HG02938 (cell line): ENCODE results near the gene COL5A1.

Source experiments
- ATAC-seq: cut with Tn5 transposase; IDR thresholded peaks from one replicate; pipeline ENCODE4 v1.9.1; 2021; ENCODE audit warnings: mild to moderate bottlenecking, moderate library complexity; ENCODE audit not compliant: unreplicated experiment

COL5A1 gene

DNA sequence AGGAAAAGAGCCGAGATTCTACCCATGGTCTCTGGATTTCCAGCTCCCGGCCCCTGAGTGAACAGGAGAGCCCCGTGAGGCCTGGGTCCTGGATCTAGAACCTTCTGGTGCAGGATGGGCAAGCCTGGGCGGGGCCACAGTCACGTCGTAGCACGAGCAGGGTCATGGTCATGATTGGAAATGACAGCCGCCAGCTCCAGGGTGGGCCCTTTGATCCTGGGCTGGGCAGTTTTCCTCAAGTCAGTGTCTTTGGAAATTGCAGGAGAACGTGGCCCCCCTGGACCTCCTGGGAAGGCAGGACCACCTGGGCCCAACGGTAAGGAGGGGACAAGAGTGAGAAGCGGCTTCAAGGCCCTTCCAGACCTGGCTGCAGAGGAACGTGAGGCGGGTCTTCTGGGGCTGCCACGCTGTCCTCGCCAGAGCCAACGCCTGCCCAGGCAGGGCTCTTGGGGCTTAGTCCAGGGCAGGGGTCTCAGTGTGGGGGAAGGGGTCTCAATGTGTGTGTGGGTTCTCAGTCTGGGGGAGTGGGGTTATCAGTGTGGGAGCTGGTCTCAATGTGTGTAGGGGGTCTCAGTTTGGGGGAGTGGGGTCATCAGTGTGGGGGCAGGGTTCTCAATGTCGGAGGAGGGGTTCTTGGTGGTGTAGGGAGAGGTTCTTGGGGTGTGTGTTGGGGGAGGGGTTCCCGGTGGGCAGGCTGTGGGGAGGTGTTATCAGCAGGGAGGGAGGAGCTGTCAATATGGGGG lies 241.6 kb downstream of the COL5A1 start:
- no peak for ATAC-seq

DNA sequence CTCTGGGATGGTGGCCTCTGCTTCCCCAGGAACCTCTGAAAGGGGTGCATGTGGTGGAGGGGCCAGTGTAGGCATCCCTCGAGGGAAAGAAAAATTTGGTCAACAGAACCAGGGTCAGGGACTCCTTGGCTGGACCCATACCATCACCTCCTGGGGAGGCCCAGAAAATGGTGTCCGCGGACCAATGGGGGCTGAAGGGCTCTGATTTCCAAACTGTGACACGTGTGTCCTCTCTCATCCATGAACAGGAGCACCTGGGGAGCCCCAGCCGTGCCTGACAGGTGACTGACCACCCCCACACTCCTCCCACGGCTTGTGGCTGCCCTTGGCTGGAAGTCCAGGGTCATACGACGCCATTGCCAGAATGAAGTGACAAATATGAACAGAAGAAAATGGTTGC lies 242.9 kb downstream of the COL5A1 start:
- ATAC-seq = no peak

DNA sequence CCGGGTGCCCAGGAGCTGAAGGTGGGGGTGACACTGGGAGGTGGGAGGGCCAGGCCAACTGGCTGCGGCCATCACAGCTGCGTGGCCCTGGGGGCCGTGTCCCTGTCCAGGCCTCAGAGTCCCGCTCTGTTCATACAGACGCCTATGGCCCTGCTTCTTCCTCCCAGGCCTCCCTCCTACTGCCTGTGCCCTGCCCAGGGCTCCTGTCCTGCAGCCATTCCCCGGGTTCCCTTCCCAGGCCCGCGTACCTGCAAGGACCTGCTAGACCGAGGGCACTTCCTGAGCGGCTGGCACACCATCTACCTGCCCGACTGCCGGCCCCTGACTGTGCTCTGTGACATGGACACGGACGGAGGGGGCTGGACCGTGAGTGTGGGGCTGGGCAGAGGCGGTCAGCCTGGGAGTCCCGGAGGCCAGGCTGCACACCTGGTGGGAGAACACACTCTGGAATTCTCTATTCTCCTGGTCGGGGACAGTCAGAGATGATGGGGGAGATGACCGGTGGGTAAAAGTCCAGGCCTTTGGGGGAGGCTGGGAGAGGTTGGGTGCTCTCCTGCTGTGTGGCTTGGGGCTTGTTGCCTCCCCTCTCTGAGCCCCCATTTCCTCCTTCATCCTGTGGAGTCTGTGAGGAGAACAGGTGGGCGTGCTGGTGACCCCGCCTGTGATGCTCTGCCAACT lies 243.5 kb downstream of the COL5A1 start:
- no peak for ATAC-seq

DNA sequence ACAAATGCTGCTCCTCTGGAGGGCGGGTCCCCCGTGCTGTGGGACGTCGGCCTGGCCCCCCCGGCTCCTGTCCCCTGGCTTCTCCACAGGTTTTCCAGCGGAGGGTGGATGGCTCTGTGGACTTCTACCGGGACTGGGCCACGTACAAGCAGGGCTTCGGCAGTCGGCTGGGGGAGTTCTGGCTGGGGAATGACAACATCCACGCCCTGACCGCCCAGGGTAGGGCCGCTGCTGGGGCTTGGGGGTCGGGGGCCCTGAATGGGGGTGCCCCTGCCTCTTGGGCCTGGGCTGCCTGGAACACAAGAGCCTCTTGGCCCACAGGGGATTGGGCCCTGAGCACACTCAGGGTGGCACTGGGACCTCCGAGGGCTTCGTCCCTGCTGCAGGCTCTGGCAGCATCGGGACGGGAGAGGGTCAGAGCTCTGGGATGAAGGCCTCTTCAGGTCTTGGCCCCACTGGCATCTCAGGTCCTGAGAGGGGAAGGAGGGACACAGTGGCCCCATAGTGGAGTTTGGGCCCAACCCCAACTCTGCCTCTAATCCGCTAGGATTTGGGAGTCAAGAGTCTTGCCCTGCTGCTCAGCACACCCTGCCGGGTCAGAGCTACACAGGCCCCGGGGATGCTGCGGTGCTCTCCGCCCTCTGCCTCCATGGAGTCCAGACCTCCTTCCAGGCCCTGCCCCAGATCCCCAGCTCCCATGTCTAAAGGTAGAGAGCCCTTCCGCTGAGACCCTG lies 244.2 kb downstream of the COL5A1 start:
- no peak for ATAC-seq

DNA sequence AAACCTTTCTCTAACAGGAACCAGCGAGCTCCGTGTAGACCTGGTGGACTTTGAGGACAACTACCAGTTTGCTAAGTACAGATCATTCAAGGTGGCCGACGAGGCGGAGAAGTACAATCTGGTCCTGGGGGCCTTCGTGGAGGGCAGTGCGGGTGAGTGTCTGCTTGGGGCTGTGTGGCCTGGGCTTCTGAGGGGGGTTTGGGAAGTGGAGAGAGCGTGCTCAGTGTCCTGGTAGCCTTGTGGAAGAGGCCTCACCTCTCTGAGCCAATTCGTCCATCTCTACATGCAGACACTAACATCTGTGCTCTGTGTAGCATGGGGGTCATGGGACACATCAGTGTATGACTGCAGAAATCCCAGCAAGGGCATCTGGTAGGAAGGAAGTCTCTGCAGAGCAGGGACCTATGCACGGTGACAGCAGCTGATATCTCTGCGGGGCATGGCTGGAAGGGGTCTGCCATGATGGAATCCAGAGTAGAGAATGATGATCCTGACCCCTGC lies 244.9 kb downstream of the COL5A1 start:
- no peak for ATAC-seq

DNA sequence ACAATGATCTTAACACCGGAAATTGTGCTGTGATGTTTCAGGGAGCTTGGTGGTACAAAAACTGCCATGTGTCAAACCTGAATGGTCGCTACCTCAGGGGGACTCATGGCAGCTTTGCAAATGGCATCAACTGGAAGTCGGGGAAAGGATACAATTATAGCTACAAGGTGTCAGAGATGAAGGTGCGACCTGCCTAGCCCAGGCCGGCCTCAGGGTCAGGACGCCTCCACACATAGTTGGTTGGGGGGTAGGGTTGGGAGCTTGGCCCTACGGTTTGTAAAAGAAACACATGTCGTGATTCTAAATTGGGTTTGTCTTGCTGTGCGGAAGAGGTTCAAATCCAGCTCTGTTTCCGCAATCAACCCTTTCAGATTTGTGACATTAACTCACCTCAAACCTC lies 245.6 kb downstream of the COL5A1 start:
- ATAC-seq = no peak

DNA sequence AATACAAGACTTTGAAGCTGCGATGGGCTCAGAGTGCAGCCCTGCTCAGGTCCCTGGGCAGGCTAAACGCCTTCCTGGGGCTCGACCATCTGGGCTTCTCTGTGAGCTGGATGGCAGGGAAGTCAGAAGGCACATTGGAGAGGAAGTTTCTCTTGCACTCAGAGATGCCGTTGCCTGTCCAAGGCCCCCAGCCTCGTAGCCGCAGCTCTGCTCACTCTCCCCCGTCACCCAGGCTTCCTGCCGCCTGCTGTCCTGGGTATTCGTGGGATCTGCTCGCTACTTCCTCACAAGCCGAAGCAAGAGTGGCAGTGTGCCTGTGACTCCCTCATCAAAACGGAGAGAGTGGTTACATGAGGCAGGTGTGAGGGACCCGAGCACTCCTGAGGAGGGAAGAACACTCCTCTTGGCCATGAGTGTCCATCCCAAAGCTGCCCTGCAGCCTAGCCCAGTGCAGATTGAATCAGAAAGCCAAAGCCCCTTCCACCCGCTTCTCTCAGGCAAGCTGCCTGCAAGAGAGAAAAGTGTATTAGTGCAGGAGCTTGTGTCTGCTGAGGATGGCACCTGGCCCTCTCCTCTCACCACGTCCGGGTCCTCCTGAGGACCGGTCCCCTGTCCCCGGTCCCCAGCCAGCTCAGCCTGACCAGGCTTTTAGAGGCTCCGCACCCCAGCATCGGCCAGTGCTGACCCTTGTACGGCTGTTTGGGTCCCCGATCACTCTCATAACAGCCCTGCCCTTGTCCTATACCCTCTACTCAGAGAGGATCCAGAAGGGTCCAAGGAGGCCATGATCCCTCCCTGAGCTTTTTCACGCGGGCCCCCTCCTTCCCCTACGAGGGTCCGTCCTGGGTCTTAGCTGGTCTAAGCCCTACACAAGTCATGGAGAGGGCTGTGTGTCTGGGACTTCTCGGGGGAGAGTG lies 246.3 kb downstream of the COL5A1 start:
- ATAC-seq = no peak

DNA sequence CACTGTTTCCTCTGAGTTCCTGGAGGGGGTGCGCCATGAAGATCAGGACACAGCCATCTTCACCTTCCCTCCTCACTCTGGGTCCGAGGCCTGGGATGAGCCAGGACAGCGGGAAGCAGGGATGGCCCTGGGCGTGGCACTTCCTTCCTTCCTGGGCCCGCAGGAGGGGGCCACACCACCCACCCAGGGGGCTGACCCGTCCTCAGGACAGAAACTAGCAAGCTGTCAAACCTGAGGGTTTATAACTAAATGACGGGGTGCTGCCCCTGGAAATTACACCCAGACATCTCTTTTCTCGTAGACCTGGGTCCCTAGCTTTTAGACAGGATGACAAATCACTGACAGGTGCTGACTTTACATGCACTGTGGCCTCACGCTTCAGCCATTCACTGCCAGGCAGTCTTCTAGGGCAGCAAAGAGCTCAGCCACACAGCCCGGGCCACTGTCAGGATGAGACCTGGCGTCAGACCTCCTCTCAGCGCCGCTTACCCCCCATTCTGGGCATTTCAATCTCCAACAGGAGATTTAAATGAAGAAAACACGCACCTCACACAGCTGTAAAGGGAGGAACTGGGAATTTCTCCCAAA lies 247.1 kb downstream of the COL5A1 start:
- ATAC-seq = no peak

DNA sequence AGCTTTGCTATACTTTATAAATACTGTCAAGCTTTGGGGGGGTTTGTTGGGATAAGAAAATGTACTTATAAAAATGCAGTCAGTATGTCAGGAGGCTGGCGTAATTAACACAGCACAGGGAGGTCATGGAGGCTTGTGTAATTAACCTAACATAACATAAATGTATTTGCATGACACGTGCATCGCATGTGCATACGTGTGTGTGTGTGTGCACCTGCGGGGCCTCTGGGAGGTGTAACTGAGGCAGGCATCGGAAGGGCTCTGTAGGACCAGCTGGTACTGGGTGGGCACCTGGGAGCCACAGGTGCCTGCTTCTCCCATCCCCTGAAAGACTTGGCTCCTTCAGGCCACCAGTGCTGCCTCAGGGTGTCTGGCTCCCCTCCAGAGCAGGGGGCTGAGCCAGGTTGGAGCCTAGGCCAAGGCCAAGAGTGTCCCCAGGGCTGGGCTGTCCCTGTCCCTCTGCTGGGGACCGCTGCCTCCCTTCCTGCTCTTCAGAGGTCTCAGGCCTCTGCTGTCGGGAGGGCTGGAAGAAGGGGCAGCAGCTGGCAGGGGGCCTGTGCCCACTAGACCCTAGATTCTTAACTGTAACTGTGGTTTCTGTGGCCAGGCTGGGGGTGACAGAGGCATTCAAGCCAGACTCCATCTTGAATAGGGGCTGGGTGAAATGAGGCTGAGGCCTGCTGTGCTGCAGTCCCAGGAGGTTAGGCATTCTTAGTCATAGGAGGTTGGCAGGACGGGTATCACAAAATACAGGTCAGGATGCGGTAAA lies 248.0 kb downstream of the COL5A1 start:
- ATAC-seq = no peak

DNA sequence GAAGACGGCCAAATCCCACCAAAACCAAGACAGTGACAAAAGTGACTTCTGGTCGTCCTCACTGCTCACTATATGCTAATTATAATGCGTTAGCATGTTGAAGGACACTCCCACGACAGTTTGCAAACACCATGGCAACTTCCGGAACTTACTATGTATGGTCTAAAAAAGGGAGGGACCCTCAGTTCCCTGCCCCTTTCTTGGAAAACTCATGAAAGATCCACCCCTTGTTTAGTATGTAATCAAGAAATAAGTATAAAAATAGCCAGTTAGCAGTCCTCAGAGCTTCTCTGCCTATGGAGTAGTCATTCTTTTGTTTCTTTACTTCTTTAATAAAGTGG lies 248.5 kb downstream of the COL5A1 start:
- ATAC-seq = no peak

DNA sequence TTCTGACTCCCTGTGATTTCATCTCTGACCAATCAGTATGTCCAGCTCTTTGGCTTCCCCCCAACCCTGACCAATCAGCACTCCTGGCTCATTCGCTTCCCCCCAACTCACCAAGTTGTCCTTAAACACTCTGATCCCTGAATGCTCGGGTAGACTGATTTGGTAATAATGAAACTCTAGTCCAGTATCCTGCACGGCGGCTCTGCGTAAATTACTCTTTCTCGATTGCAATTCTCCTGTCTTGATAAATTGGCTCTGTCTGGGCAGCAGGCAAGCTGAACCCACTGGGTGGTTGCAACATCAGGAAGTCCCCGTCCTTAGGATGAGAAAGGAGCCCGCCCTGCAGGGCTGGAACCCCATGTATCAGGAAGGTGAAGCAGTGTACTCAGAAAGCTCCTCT lies 249.4 kb downstream of the COL5A1 start:
- no peak for ATAC-seq

DNA sequence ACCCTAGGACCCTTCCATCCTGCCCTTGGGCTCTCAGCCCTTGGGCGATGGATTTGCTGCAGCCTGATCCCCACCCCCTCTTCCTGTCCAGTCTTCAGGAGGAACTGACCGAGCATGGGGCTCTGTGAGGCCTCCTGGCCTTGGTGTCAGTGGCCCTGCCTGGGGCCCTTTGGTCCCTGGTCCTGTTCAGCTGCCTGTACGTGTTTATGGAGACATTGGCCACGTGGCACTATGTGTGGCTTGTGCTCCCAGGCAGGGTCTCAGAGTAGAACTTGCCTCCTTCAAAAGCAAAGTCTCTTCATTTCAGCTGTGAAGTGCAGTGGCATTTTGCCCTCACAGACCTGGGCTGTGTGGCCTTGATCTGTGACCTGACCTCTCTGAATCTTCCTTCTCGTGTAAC lies 250.1 kb downstream of the COL5A1 start:
- ATAC-seq = no peak

DNA sequence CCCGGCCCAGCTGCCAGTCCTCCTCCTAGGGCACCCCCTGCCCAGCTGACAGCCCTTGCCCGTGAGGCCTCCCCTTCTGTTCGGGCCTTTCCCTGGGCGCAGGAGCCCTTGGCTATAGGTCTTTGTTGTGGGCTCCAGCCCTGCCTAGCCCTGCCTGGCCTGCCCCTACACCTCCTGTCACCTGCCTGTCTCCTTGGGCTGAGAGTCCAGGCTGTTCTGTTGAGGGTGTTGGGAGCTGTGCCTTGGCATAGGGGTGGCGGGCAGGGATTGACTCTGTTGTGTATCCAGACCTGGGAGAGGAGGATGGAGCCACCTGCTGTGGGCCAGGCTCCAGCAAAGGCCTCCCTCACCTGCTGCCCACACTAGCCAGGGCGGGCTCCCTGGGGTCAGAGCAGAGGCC lies 250.6 kb downstream of the COL5A1 start:
- no peak for ATAC-seq

DNA sequence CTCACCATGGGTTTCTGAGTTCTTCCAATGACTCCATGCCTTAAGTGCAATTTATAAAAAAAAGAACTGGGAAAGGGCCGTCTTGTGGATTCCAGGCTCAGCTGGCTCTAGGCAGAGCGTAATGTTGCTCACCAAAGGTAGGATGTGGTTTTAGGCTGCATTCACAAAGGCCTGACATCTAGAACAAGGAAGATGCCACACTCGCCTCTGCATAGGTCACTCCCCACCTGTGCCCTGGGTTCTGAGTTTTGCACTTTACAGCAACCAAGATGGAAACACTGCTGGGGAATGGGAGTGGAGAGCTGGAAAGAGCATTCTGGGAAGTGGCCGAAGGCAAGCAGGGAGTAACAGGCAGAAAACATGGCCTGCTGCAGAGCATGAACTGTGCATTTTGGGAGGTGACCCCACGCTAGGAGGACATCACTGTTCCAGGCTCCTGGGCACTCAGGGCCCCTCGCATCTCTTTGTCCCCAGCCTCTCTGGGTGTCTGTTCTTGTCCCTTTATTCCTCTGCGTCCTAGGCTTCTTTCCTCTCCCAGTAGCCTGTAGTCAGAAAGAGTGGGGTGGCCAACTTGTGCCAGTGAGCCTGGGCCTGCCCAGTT lies 251.3 kb downstream of the COL5A1 start:
- no peak for ATAC-seq
